Measurements from ENCODE around the gene CD6. TPM values are rescaled to one million over a fixed set of nuclear protein-coding genes. Genes with fewer than 3 reads are reported as not detected.

CD6 gene
- total RNA-seq, 1 donor from 2014 or later, result 0.62 TPM

- Mint-ChIP-seq H3K4me3 (ENCODE audit: low read depth) (no peak overlapping the region), H3K27ac (no peak overlapping the region), H3K4me1 (ENCODE audit: low read depth) (peaks cover 3% of the 10 kb centered on the region), H3K36me3 (ENCODE audit: insufficient read depth) (peaks cover 9% of the 10 kb centered on the region), H3K27me3 (no peaks in the 10 kb centered on the region), H3K9me3 (ENCODE audit: low read depth) (no peaks in the 10 kb centered on the region)
- TF ChIP-seq, protein P1, sequence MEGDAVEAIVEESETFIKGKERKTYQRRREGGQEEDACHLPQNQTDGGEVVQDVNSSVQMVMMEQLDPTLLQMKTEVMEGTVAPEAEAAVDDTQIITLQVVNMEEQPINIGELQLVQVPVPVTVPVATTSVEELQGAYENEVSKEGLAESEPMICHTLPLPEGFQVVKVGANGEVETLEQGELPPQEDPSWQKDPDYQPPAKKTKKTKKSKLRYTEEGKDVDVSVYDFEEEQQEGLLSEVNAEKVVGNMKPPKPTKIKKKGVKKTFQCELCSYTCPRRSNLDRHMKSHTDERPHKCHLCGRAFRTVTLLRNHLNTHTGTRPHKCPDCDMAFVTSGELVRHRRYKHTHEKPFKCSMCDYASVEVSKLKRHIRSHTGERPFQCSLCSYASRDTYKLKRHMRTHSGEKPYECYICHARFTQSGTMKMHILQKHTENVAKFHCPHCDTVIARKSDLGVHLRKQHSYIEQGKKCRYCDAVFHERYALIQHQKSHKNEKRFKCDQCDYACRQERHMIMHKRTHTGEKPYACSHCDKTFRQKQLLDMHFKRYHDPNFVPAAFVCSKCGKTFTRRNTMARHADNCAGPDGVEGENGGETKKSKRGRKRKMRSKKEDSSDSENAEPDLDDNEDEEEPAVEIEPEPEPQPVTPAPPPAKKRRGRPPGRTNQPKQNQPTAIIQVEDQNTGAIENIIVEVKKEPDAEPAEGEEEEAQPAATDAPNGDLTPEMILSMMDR (IDR thresholded peaks at IDR 0.05; ENCODE audit: unreplicated experiment), result no peak
- DNase-seq (ENCODE audit: low spot score, unreplicated experiment), result no peak
Measured at GRCh38 chr11:60935676-60936442, 35.6 kb upstream of the CD6 start.

- H3K9me3 Mint-ChIP-seq (ENCODE audit: low read depth), result no peaks in the 10 kb centered on the region
- H3K4me1 Mint-ChIP-seq (ENCODE audit: low read depth), result peaks cover 3% of the 10 kb centered on the region
- no peak overlapping the region for H3K27ac Mint-ChIP-seq
- H3K36me3 Mint-ChIP-seq (ENCODE audit: insufficient read depth), result peaks cover 9% of the 10 kb centered on the region
- TF ChIP-seq, protein P1 (IDR thresholded peaks at IDR 0.05; ENCODE audit: unreplicated experiment), result no peak
- H3K27me3 Mint-ChIP-seq, result no peaks in the 10 kb centered on the region
- no peak overlapping the region for H3K4me3 Mint-ChIP-seq (ENCODE audit: low read depth)
- DNase-seq (ENCODE audit: low spot score, unreplicated experiment), result no peak
Measured at GRCh38 chr11:60936467-60937143, 34.9 kb upstream of the CD6 start.

GRCh38 chr11:60937144-60937527 is 34.3 kb upstream of the CD6 start:
- Mint-ChIP-seq H3K4me1 (ENCODE audit: low read depth) (peaks cover 4% of the 10 kb centered on the region), H3K4me3 (ENCODE audit: low read depth) (no peak overlapping the region), H3K27me3 (no peaks in the 10 kb centered on the region), H3K36me3 (ENCODE audit: insufficient read depth) (peaks cover 9% of the 10 kb centered on the region), H3K27ac (no peak overlapping the region), H3K9me3 (ENCODE audit: low read depth) (no peaks in the 10 kb centered on the region)
- no peak for DNase-seq (ENCODE audit: low spot score, unreplicated experiment)
- TF ChIP-seq, protein P1 (IDR thresholded peaks at IDR 0.05; ENCODE audit: unreplicated experiment), result no peak

- TF ChIP-seq, protein P1 (IDR thresholded peaks at IDR 0.05; ENCODE audit: unreplicated experiment), result no peak
- no peaks in the 10 kb centered on the region for H3K27me3 Mint-ChIP-seq
- no peak overlapping the region for H3K4me3 Mint-ChIP-seq (ENCODE audit: low read depth)
- DNase-seq (ENCODE audit: low spot score, unreplicated experiment), result no peak
- peaks cover 7% of the 10 kb centered on the region for H3K4me1 Mint-ChIP-seq (ENCODE audit: low read depth)
- H3K9me3 Mint-ChIP-seq (ENCODE audit: low read depth), result no peaks in the 10 kb centered on the region
- H3K36me3 Mint-ChIP-seq (ENCODE audit: insufficient read depth), result peaks cover 9% of the 10 kb centered on the region
- peak overlapping the region; percentile 80 for H3K27ac Mint-ChIP-seq
Measured at GRCh38 chr11:60937811-60938210, 33.7 kb upstream of the CD6 start.

DNA sequence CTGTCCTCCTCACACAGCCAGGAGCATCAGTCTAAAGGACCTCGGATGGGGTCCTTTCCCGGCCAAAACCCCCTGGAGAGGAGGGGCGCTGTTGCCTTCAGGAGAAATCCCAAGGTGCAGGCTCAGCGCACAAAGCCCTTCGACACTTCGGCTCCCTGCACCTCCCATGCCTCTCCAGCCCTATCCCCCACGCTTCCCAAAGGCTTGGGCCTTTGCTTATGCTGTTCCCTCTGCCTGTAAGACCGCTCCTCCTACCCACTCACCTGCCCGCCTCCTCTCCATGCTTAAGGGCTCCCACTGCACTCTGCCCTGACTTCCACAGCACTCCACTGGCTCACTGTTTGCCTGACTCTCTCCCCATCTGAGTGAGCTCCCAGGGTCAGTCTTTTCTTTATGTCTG is 33.0 kb upstream of the CD6 start:
- Mint-ChIP-seq H3K36me3 (ENCODE audit: insufficient read depth) (peaks cover 9% of the 10 kb centered on the region), H3K4me3 (ENCODE audit: low read depth) (no peak overlapping the region), H3K27me3 (no peaks in the 10 kb centered on the region), H3K27ac (no peak overlapping the region), H3K9me3 (ENCODE audit: low read depth) (no peaks in the 10 kb centered on the region), H3K4me1 (ENCODE audit: low read depth) (peaks cover 9% of the 10 kb centered on the region)
- no peak for DNase-seq (ENCODE audit: low spot score, unreplicated experiment)
- TF ChIP-seq, protein P1 (IDR thresholded peaks at IDR 0.05; ENCODE audit: unreplicated experiment), result no peak

All from progenitor cell of endocrine pancreas (in vitro differentiated cells).